HCT116 (cell line): ENCODE measurements around the gene HBA1. TPM values are rescaled to one million over a fixed set of nuclear protein-coding genes. Genes with fewer than 3 reads are reported as not detected.

Source experiments
- ATAC-seq: fragments of 200-7000 bp; cut with Tn5 transposase; 2 replicates; pipeline ENCODE4 v1.9.1; 2020; ENCODE audit warnings: mild to moderate bottlenecking, moderate library complexity
- BruUV-seq: library from RNA; stranded (reverse); fragments of 400-500 nt; replicated peaks from 2 replicates; lab custom pipeline; 2021; lab: Mats Ljungman, UMichigan
- CTCF ChIA-PET: fragments of 300-600 bp; sonication (Branson Sonifier 250); formaldehyde crosslinking; loops from one replicate; lab custom pipeline; 2021; ENCODE audit warnings: antibody characterized with exemption; lab: Charles Lee
- POLR2A ChIA-PET: fragments of 300-600, 350-600 bp; sonication (Branson Sonifier 250); formaldehyde crosslinking; loops from one replicate; lab custom pipeline; 2021; ENCODE audit warnings: antibody characterized with exemption; lab: Charles Lee
- RAD21 ChIA-PET, 2 experiments: fragments of 300-600 bp; sonication (Branson Sonifier 250); formaldehyde crosslinking; loops; one replicate each; lab custom pipeline; 2023; ENCODE audit warnings: low total read pairs in 2 of 2; ENCODE audit not compliant: uncharacterized antibody in 2 of 2, unreplicated experiment in 2 of 2, low non-redundant PET in 1 of 2; lab: Charles Lee
- DNase-seq: peaks from one replicate; pipeline ENCODE4 v3.0.0-alpha.2; 2010; ENCODE audit warnings: low read depth, low spot score
- H2AFZ ChIP-seq: fragments of 200-600 bp; shearing (Covaris generic), sonication (generic); 2 replicates; pipeline ENCODE4 v1.6.1; 2017; ENCODE audit warnings: low read depth, mixed run types, mixed read lengths, antibody characterized with exemption, low read length; ENCODE audit not compliant: poor library complexity, severe bottlenecking
- H3K27ac ChIP-seq: 2 replicates; pipeline ENCODE4 v1.5.1; 2012; ENCODE audit warnings: low read depth, low read length
- H3K27me3 ChIP-seq: fragments of 200-600 bp; sonication (generic); 2 replicates; pipeline ENCODE4 v1.6.1; 2016; ENCODE audit warnings: mixed run types, low read length, mixed read lengths; ENCODE audit not compliant: insufficient read depth
- H3K36me3 ChIP-seq, 2 experiments: fragments of 200-500 bp in 1 of 2; fragments of 200-600 bp in 1 of 2; sonication (Bioruptor generic) in 1 of 2; sonication (generic) in 1 of 2; 2 replicates each; pipeline versions ENCODE4 v1.5.1 to v1.6.1; 2014 to 2016; ENCODE audit warnings: low read length in 2 of 2, inconsistent platforms in 1 of 2, mixed read lengths in 1 of 2, mixed run types in 1 of 2; ENCODE audit not compliant: insufficient read depth in 2 of 2, control insufficient read depth in 1 of 2
- H3K4me1 ChIP-seq, 2 experiments: fragments of 200-600 bp in 1 of 2; sonication (generic) in 1 of 2; 2 replicates each; pipeline versions ENCODE4 v1.5.1 to v1.6.1; 2012 to 2017; ENCODE audit warnings: low read length in 2 of 2, inconsistent platforms in 1 of 2, mild to moderate bottlenecking in 1 of 2, mixed read lengths in 1 of 2, mixed run types in 1 of 2, moderate library complexity in 1 of 2; ENCODE audit not compliant: insufficient read depth in 2 of 2, control insufficient read depth in 1 of 2
- H3K4me2 ChIP-seq: fragments of 200-600 bp; sonication (generic); 2 replicates; pipeline ENCODE4 v1.6.1; 2017; ENCODE audit warnings: mixed run types, low read length, mixed read lengths
- H3K4me3 ChIP-seq, 2 experiments: fragments of 200-600 bp in 1 of 2; sonication (generic) in 1 of 2; replicated peaks in 1 of 2; 2 replicates each; pipeline ENCODE4 v1.5.1; 2011 to 2016; ENCODE audit warnings: low read length in 2 of 2, control low read depth in 1 of 2, low read depth in 1 of 2, mild to moderate bottlenecking in 1 of 2, mixed read lengths in 1 of 2, mixed run types in 1 of 2
- H3K79me2 ChIP-seq: fragments of 200-600 bp; sonication (generic); 2 replicates; pipeline ENCODE4 v1.6.1; 2017; ENCODE audit warnings: mild to moderate bottlenecking, mixed run types, low read length, moderate library complexity, mixed read lengths; ENCODE audit not compliant: insufficient read depth
- H3K9ac ChIP-seq: fragments of 200-600 bp; sonication (generic); 2 replicates; pipeline ENCODE4 v1.6.1; 2016; ENCODE audit warnings: low read length, mixed read lengths
- H3K9me2 ChIP-seq: fragments of 200-600 bp; sonication (generic), shearing (Covaris generic); 2 replicates; pipeline ENCODE4 v1.6.1; 2017; ENCODE audit warnings: mixed run types, mild to moderate bottlenecking, moderate library complexity; ENCODE audit not compliant: insufficient read depth
- H3K9me3 ChIP-seq, 2 experiments: fragments of 200-500 bp in 1 of 2; fragments of 200-600 bp in 1 of 2; sonication (Bioruptor generic) in 1 of 2; sonication (generic) in 1 of 2; 2 replicates each; pipeline ENCODE4 v1.6.1; 2014 to 2017; ENCODE audit warnings: low read length in 2 of 2, mixed read lengths in 2 of 2, inconsistent platforms in 1 of 2, low read depth in 1 of 2, mild to moderate bottlenecking in 1 of 2, mixed run types in 1 of 2, moderate library complexity in 1 of 2; ENCODE audit not compliant: control insufficient read depth in 1 of 2, insufficient read depth in 1 of 2
- H4K20me1 ChIP-seq: fragments of 200-600 bp; sonication (generic), shearing (Covaris generic); 2 replicates; pipeline ENCODE4 v1.6.1; 2017; ENCODE audit warnings: mixed run types, mild to moderate bottlenecking, moderate library complexity; ENCODE audit not compliant: insufficient read depth
- CTCF ChIP-seq, 3 experiments: fragments of 200-600 bp in 1 of 3; sonication (generic) in 1 of 3; IDR thresholded peaks in 2 of 3; conservative IDR thresholded peaks in 1 of 3; 2 replicates each; pipeline ENCODE4 v1.5.1; 2012 to 2017; ENCODE audit warnings: low read depth in 2 of 3, low read length in 2 of 3, antibody characterized with exemption in 1 of 3, borderline replicate concordance in 1 of 3, control low read depth in 1 of 3, mild to moderate bottlenecking in 1 of 3, mixed read lengths in 1 of 3, mixed run types in 1 of 3, moderate library complexity in 1 of 3; ENCODE audit not compliant: insufficient read depth in 1 of 3
- EGR1 ChIP-seq: IDR thresholded peaks from 2 replicates; pipeline ENCODE4 v1.6.1; 2012; ENCODE audit warnings: low read depth
- EZH2 ChIP-seq: fragments of 200-600 bp; sonication (generic); IDR thresholded peaks from 2 replicates; pipeline ENCODE4 v1.6.1; 2017; ENCODE audit warnings: antibody characterized with exemption, mixed run types
- JUND ChIP-seq: IDR thresholded peaks from 2 replicates; pipeline ENCODE4 v1.6.1; 2012
- MAX ChIP-seq: IDR thresholded peaks from 2 replicates; pipeline ENCODE4 v1.6.1; 2012
- POLR2A ChIP-seq: IDR thresholded peaks from 2 replicates; pipeline ENCODE4 v1.7.0; 2011; ENCODE audit warnings: borderline replicate concordance; ENCODE audit not compliant: insufficient read depth, insufficient read length; ENCODE audit errors: extremely low read depth
- REST ChIP-seq: IDR thresholded peaks from 2 replicates; pipeline ENCODE4 v1.6.1; 2012; ENCODE audit warnings: low read depth
- SIN3A ChIP-seq: IDR thresholded peaks from 2 replicates; pipeline ENCODE4 v1.6.1; 2012; ENCODE audit warnings: low read depth
- SP1 ChIP-seq: IDR thresholded peaks from 2 replicates; pipeline ENCODE4 v1.6.1; 2012; ENCODE audit warnings: low read depth
- SRF ChIP-seq: IDR thresholded peaks from 2 replicates; pipeline ENCODE4 v1.6.1; 2012; ENCODE audit warnings: low read depth
- TCF7L2 ChIP-seq: IDR thresholded peaks from 2 replicates; pipeline ENCODE4 v1.7.0; 2011; ENCODE audit warnings: borderline replicate concordance, inconsistent platforms; ENCODE audit not compliant: insufficient read depth, insufficient read length; ENCODE audit errors: extremely low read depth
- YY1 ChIP-seq: IDR thresholded peaks from 2 replicates; pipeline ENCODE4 v1.6.1; 2011; ENCODE audit warnings: low read length, low read depth, moderate library complexity, mild to moderate bottlenecking; ENCODE audit not compliant: insufficient replicate concordance; ENCODE audit errors: extremely low read depth
- ZBTB33 ChIP-seq: IDR thresholded peaks from 2 replicates; pipeline ENCODE4 v1.6.1; 2011; ENCODE audit warnings: mild to moderate bottlenecking, low read length, moderate library complexity; ENCODE audit not compliant: insufficient replicate concordance; ENCODE audit errors: extremely low read depth
- ZFX ChIP-seq: fragments of 450-650 bp; IDR thresholded peaks from 2 replicates; pipeline ENCODE4 v1.6.1; 2017
- ZNF274 ChIP-seq: fragments of 200-500 bp; sonication (Bioruptor generic); IDR thresholded peaks from 2 replicates; pipeline ENCODE4 v1.6.1; 2014; ENCODE audit warnings: mild to moderate bottlenecking, low read depth, low read length, inconsistent platforms
- intact Hi-C: fragments of 100-400 bp; cut with micrococcal nuclease; formaldehyde crosslinking; loops from 2 replicates; pipeline ENCODE4 v1.10.0; 2022
- total RNA-seq: library from RNA; stranded (reverse); gene quantifications from one replicate; pipeline ENCODE4 v1.2.1, GENCODE V29; 2021; ENCODE audit not compliant: unreplicated experiment

HBA1 gene
- total RNA-seq, 1 experiment from 2014 or later: 4.9 TPM

GRCh38 chr16:179211-180092 lies 3.0 kb downstream of the HBA1 start:
- TF ChIP-seq CTCF (IDR thresholded peaks at IDR 0.05 in 2 of 3, conservative IDR thresholded peaks at IDR 0.05 in 1 of 3; ENCODE audit: borderline replicate concordance in 1 of 3, insufficient read depth in 1 of 3, low read depth in 2 of 3, low read length in 2 of 3) (no peak), ZNF274 (no peak), YY1 (no peak), JUND (no peak), SRF (no peak), ZBTB33 (no peak), TCF7L2 (no peak), REST (no peak), SIN3A (no peak), EGR1 (no peak), MAX (no peak), EZH2 (no peak), SP1 (no peak), POLR2A (no peak), ZFX (no peak)
- TF ChIP-seq, all 23 proteins: peak for 0
- no peak for DNase-seq
- no peaks in the 10 kb centered on the region for H3K27me3 ChIP-seq
- ChIA-PET POLR2A (no interaction called here), RAD21 (no interaction called here), CTCF (no interaction called here)
- H3K27ac ChIP-seq: no peak overlapping the region
- no peak overlapping the region for H3K4me3 ChIP-seq
- H3K79me2 ChIP-seq: no peaks in the 10 kb centered on the region
- H3K9me3 ChIP-seq: no peaks in the 10 kb centered on the region
- no peak overlapping the region for H2AFZ ChIP-seq
- ATAC-seq: no peak
- intact Hi-C loops: no loop called here
- no peaks in the 10 kb centered on the region for H4K20me1 ChIP-seq
- H3K9ac ChIP-seq: no peak overlapping the region
- H3K4me2 ChIP-seq: no peak overlapping the region
- H3K9me2 ChIP-seq: no peaks in the 10 kb centered on the region
- no peaks in the 10 kb centered on the region for H3K36me3 ChIP-seq
- no TSS peak for BruUV-seq
- H3K4me1 ChIP-seq: peaks cover 0 to 5% of the 10 kb centered on the region in 2 experiments; a peak in 1 of 4 replicates
